BE2C (cell line): ENCODE data around the gene RBBP4.
"Not testable (repeated sequence)": the region's sequence is repeated elsewhere in the genome, so short reads cannot be mapped to it uniquely, and the experiment has no call there.

Experiments used
- DNase-seq: peaks from one replicate; pipeline ENCODE4 v3.0.0-alpha.2; 2020
- H3K27me3 ChIP-seq: fragments of 250-450 bp; sonication (Bioruptor Pico); 2 replicates; pipeline ENCODE4 v1.5.1; 2020; ENCODE audit warnings: mild to moderate bottlenecking
- H3K36me3 ChIP-seq: fragments of 250-450 bp; sonication (Bioruptor Pico); 2 replicates; pipeline ENCODE4 v1.5.1; 2020; ENCODE audit warnings: mild to moderate bottlenecking
- H3K4me1 ChIP-seq: fragments of 250-450 bp; sonication (Bioruptor Pico); 2 replicates; pipeline ENCODE4 v1.5.1; 2020
- H3K4me3 ChIP-seq: 2 replicates; pipeline ENCODE4 v1.5.1; 2011; ENCODE audit warnings: low read depth, low read length
- H3K9me3 ChIP-seq: fragments of 250-450 bp; sonication (Bioruptor Pico); 2 replicates; pipeline ENCODE4 v1.5.1; 2020
- TF ChIP-seq, protein P1 (sequence below): IDR thresholded peaks from 2 replicates; pipeline ENCODE4 v1.5.1; 2012; ENCODE audit warnings: mild to moderate bottlenecking, low read depth, low read length

Gene RBBP4

DNA sequence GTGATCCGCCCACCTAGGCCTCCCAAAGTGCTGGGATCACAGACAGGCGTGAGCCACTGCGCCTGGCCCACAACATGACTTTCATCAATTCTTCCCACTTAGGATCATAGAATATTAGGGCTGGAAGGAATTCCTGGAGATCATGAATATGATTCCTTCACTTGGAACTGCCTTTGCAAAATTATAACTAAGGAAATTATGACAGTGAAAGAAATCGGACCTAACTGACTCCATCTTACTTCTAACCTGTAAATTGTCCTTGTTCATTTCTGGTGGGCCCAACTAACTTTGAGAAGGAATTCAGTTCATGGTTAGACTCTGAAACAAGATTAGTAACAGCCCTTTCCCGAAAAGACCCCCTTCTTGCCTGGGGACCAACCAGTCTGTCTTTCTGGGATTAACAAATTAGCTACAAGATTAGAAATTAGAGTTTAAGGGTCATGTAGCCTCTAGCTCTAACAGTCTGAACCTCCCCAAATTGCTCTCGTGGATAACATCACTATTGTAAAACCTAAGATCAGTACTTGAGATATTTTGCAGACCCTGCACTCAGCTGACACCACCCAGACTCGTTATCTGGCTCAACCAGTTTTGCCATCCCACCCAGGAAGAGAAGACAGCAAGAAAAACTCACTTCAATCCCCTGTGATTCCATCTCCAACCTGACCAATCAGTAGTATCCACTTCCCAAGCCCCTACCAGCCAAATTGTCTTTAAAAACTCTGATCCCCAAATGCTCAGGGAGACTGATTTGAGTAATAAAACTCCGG is 15.3 kb upstream of the RBBP4 start:
- Histone ChIP-seq H3K4me3 (no peak overlapping the region), H3K9me3 (no peaks in the 10 kb centered on the region), H3K4me1 (no peaks in the 10 kb centered on the region), H3K27me3 (no peaks in the 10 kb centered on the region), H3K36me3 (no peaks in the 10 kb centered on the region)
- DNase-seq = no peak
- TF ChIP-seq, protein P1, sequence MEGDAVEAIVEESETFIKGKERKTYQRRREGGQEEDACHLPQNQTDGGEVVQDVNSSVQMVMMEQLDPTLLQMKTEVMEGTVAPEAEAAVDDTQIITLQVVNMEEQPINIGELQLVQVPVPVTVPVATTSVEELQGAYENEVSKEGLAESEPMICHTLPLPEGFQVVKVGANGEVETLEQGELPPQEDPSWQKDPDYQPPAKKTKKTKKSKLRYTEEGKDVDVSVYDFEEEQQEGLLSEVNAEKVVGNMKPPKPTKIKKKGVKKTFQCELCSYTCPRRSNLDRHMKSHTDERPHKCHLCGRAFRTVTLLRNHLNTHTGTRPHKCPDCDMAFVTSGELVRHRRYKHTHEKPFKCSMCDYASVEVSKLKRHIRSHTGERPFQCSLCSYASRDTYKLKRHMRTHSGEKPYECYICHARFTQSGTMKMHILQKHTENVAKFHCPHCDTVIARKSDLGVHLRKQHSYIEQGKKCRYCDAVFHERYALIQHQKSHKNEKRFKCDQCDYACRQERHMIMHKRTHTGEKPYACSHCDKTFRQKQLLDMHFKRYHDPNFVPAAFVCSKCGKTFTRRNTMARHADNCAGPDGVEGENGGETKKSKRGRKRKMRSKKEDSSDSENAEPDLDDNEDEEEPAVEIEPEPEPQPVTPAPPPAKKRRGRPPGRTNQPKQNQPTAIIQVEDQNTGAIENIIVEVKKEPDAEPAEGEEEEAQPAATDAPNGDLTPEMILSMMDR = no peak

DNA sequence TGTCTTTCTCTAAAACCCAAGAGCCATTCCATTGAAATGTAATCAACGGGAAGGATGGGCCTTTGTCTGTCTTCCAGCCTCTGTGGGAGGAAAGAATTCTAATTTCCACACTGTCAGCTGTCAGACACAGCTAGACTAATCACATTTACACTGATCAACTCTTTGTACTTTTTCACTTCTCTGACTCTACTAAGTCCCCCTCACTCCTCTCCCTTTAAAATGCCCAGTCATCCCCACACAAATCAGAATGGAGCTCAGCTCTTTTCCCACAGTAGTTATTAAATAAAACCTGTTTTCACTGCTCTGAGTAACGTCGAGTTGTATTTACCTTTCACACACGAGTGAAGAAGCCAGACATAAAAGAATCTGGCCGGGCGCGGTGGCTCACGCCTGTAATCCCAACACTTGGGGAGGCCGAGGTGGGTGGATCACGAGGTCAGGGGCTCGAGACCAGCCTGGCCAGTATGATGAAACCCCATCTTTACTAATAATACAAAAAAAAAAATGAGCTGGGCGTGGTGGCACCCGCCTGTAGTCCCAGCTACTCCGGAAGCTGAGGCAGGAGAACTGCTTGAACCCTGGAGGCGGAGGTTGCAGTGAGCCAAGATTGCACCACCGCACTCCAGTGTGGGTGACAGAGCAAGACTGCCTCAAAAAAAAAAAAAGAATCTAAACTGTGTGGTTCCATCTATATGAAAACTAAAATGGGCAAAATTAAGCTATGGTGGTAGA is 13.9 kb upstream of the RBBP4 start:
- TF ChIP-seq, protein P1 = no peak
- H3K36me3 ChIP-seq = no peaks in the 10 kb centered on the region
- no peaks in the 10 kb centered on the region for H3K9me3 ChIP-seq
- H3K4me1 ChIP-seq = no peaks in the 10 kb centered on the region
- no peaks in the 10 kb centered on the region for H3K27me3 ChIP-seq
- no peak overlapping the region for H3K4me3 ChIP-seq
- no peak for DNase-seq

DNA sequence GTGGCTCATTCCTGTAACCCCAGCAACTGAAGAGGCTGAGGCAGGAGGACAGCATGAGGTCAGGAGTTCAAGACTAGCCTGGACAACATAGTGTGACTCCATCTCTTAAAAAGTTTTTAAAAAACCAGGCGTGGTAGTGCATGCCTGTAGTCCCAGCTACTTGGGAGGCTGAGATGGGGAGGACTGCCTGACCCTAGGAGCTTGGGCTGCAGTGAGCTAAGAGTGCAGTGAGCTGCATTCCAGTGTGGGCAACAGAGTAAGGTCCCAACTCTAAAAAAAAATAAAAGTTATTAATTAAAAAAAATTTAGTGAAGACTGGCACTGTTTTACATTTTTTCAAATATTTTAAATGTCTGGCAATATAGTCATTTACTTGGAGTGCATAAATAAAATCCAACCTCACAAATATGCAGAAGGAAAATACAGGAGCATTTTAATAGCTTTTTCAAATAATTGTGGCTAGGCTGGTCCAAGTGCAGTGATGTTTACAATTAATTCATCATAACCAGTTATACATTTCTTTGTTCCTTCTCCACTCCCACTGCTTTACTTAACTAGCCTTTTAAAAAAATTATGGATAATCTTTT is 11.4 kb upstream of the RBBP4 start:
- no peaks in the 10 kb centered on the region for H3K4me1 ChIP-seq

DNA sequence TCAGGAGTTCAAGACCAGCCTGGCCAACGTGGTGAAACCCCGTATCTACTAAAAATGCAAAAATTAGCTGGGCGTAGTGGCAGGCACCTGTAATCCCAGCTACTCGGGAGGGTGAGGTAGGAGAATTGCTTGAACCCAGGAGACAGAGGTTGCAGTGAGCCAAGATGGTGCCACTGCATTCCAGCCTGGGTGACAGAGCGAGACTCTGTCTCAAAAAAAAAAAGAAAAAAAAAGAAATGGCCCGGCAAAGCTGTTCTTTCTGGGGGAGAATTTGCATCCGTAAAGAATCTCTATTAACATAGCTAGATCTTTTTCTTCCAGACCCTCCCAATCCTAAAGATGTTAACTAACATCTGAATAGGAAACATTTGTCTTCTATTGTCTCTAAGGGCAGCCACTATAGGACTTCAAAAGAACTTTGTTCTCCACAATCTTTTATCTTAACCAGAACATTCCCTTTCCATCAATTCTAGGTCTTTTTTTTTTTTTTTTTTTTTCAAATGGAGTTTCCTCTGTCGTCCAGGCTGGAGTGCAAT is 8.6 kb upstream of the RBBP4 start:
- H3K4me3 ChIP-seq, H3K36me3 ChIP-seq, DNase-seq, H3K9me3 ChIP-seq, H3K4me1 ChIP-seq, H3K27me3 ChIP-seq: not testable (repeated sequence)

More for the DNA sequence above, 11.4 kb upstream of the RBBP4 start:
- no peak for DNase-seq
- no peaks in the 10 kb centered on the region for H3K36me3 ChIP-seq
- TF ChIP-seq, protein P1 = no peak
- H3K27me3 ChIP-seq = no peaks in the 10 kb centered on the region
- H3K4me3 ChIP-seq = no peak overlapping the region
- H3K9me3 ChIP-seq = no peaks in the 10 kb centered on the region

DNA sequence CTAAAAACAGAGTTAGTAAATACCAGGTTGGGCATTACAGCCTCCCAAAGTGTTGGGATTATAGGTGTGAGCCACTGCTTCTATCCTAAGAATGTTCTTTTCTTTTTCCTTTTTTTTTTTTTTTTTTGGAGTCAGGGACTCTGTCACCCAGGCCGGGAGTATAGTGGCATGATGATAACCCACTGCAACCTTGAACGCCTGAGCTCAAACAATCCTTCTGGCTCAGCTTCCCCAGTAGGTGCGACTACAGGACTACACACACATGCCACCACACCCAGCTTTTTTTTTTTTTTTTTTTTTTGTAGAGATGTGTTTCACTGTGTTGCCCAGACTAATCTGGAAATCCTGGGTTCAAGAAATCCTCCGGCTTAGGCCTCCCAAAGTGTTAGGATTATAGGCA is 6.6 kb upstream of the RBBP4 start:
- Histone ChIP-seq H3K4me3 (no peak overlapping the region), H3K4me1 (no peaks in the 10 kb centered on the region), H3K27me3 (no peaks in the 10 kb centered on the region), H3K9me3 (no peaks in the 10 kb centered on the region), H3K36me3 (no peaks in the 10 kb centered on the region)
- TF ChIP-seq, protein P1 = no peak
- DNase-seq = no peak

DNA sequence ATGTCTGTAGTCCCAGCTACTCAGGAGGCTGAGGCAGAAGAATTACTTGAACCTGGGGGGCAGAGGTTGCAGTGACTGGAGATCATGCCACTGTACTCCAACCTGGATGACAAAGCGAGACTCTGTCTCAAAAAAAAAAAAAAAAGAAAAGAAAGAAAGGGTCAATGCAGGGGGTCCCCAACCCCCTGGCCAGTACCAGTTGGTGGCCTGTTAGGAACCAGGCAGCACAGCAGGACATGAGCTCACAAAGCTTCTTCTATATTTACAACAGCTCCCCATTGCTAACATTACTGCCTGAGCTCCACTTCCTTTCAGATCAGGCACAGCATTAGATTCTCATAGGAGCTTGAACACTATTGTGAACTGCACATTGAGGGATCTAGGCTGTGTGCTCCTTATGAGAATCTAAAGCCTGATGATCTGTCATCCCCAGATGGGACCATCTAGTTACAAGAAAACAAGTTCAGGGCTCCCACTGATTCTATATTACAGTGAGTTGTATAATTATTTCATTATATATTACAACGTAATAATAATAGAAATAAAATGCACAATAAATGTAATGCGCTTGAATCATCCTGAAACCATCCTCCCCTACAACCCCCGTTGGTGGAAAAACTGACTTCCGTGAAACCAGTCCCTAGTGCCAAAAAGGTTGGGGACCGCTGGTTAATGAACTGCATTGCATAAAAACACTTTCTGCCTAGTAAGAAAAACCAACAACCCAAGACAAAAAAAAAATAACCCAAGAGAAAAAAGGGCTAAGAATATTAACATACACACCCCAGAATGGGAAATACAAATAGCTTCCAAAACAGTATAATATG is 3.5 kb upstream of the RBBP4 start:
- H3K36me3 ChIP-seq = peaks cover 9% of the 10 kb centered on the region
- no peak for DNase-seq
- TF ChIP-seq, protein P1 = no peak

More for the DNA sequence above, 3.5 kb upstream of the RBBP4 start:
- Histone ChIP-seq H3K4me3 (no peak overlapping the region), H3K4me1 (no peaks in the 10 kb centered on the region), H3K27me3 (no peaks in the 10 kb centered on the region), H3K9me3 (no peaks in the 10 kb centered on the region)
